K562 (cell line): ENCODE measurements around the gene MMD2. TPM values are rescaled to one million over a fixed set of nuclear protein-coding genes. Genes with fewer than 3 reads are reported as not detected.

ENCODE experiments used
- ATAC-seq: fragments of 200-7000 bp; cut with Tn5 transposase; 3 replicates; pipeline ENCODE4 v1.9.1; 2020; ENCODE audit warnings: moderate library complexity
- BruUV-seq: library from RNA; stranded (reverse); fragments of 400-500 nt; replicated peaks from 2 replicates; lab custom pipeline; 2021; lab: Mats Ljungman, UMichigan
- CTCF ChIA-PET: fragments of 300-600 bp; formaldehyde crosslinking; extraction: SDS; loops from one replicate; lab custom pipeline; 2021; ENCODE audit warnings: low intra/inter-chr PET ratio; lab: Yijun Ruan, JAX
- POLR2A ChIA-PET: fragments of 300-600, 350-650 bp; sonication (Branson Sonifier 250); formaldehyde crosslinking; extraction: SDS; loops from one replicate; lab custom pipeline; 2021; ENCODE audit warnings: antibody characterized with exemption, inconsistent platforms; lab: Yijun Ruan, JAX
- DNase-seq, 4 experiments: peaks; one replicate each; pipeline versions ENCODE4 v3.0.0 to v3.0.0-alpha.2; 2011 to 2018; ENCODE audit warnings: low spot score in 3 of 4, mixed read lengths in 3 of 4; ENCODE audit errors: extremely low read depth in 1 of 4
- FAIRE-seq: peaks from 2 replicates; lab custom pipeline; 2011; peaks lifted over from hg19 to GRCh38; lab: Jason Lieb, UNC
- H2AFZ ChIP-seq: 2 replicates; pipeline ENCODE4 v1.6.0; 2011; ENCODE audit warnings: low read depth, low read length, control low read depth, inconsistent platforms
- H3K27ac ChIP-seq: fragments of 200-600 bp; 3 replicates; pipeline ENCODE4 v1.8.0; 2011; ENCODE audit warnings: low read depth, mild to moderate bottlenecking, control low read depth, inconsistent platforms, low read length, moderate library complexity, mixed read lengths; ENCODE audit errors: extremely low read depth
- H3K27me3 ChIP-seq, 2 experiments: fragments of 300-600 bp in 1 of 2; 2 replicates in 1 of 2; 3 replicates in 1 of 2; pipeline versions ENCODE4 v1.6.0 to v1.8.0; 2011; ENCODE audit warnings: inconsistent platforms in 2 of 2, low read length in 2 of 2, mild to moderate bottlenecking in 1 of 2, mixed read lengths in 1 of 2, moderate library complexity in 1 of 2; ENCODE audit not compliant: control insufficient read depth in 2 of 2, insufficient read depth in 2 of 2
- H3K36me3 ChIP-seq: fragments of 300-600 bp; 3 replicates; pipeline ENCODE4 v1.8.0; 2011; ENCODE audit warnings: mild to moderate bottlenecking, low read length, inconsistent platforms; ENCODE audit not compliant: control insufficient read depth, insufficient read depth
- H3K4me1 ChIP-seq, 2 experiments: fragments of 200-600 bp in 1 of 2; replicated peaks in 1 of 2; 2 replicates in 1 of 2; 3 replicates in 1 of 2; pipeline versions ENCODE4 v1.5.1 to v1.8.0; 2011; ENCODE audit warnings: inconsistent platforms in 2 of 2, low read length in 2 of 2, mild to moderate bottlenecking in 1 of 2, mixed read lengths in 1 of 2, moderate library complexity in 1 of 2; ENCODE audit not compliant: control insufficient read depth in 2 of 2, insufficient read depth in 2 of 2
- H3K4me2 ChIP-seq: 2 replicates; pipeline ENCODE4 v1.6.1; 2011; ENCODE audit warnings: low read length, control low read depth, inconsistent platforms, mixed read lengths; ENCODE audit not compliant: insufficient read depth
- H3K4me3 ChIP-seq: fragments of 200-600 bp; sonication (generic), shearing (Covaris generic); 2 replicates; pipeline ENCODE4 v1.5.1; 2016; ENCODE audit warnings: control low read depth, inconsistent platforms
- H3K79me2 ChIP-seq: fragments of 200-600 bp; 3 replicates; pipeline ENCODE4 v1.8.0; 2011; ENCODE audit warnings: low read length, inconsistent platforms; ENCODE audit not compliant: control insufficient read depth, insufficient read depth
- H3K9ac ChIP-seq, 2 experiments: 2 replicates each; pipeline versions ENCODE4 v1.6.0 to v1.6.1; 2011; ENCODE audit warnings: low read depth in 2 of 2, low read length in 2 of 2, control low read depth in 1 of 2, inconsistent platforms in 1 of 2, mild to moderate bottlenecking in 1 of 2, mixed read lengths in 1 of 2; ENCODE audit not compliant: insufficient read depth in 1 of 2
- H3K9me1 ChIP-seq: one replicate; pipeline ENCODE4 v1.6.0; 2011; ENCODE audit warnings: inconsistent platforms, mild to moderate bottlenecking, low read length, moderate library complexity; ENCODE audit not compliant: control insufficient read depth, insufficient read depth
- H3K9me3 ChIP-seq: replicated peaks from 2 replicates; pipeline ENCODE4 v1.5.1; 2011; ENCODE audit warnings: low read depth, low read length, inconsistent platforms; ENCODE audit not compliant: control insufficient read depth, insufficient read depth
- H4K20me1 ChIP-seq: replicated peaks from 2 replicates; pipeline ENCODE4 v1.6.1; 2011; ENCODE audit warnings: low read length, inconsistent platforms, mixed read lengths; ENCODE audit not compliant: control insufficient read depth, insufficient read depth
- DIDO1 ChIP-seq: fragments of 450-650 bp; IDR thresholded peaks from 2 replicates; pipeline ENCODE4 v1.6.1; 2016; ENCODE audit warnings: low read depth, missing biosample characterization, missing genetic modification characterization
- ELF1 ChIP-seq: fragments of 200-800 bp; sonication (Bioruptor generic); IDR thresholded peaks from 2 replicates; pipeline ENCODE4 v1.6.1; 2016; ENCODE audit warnings: missing genetic modification characterization, missing compliant biosample characterization
- GTF3C2 ChIP-seq: IDR thresholded peaks from 3 replicates; pipeline ENCODE4 v1.6.1; 2011; ENCODE audit warnings: borderline replicate concordance, mild to moderate bottlenecking, moderate library complexity; ENCODE audit not compliant: insufficient read length; ENCODE audit errors: extremely low read depth
- PHB2 ChIP-seq: fragments of 450-650 bp; IDR thresholded peaks from 2 replicates; pipeline ENCODE4 v1.6.1; 2017; ENCODE audit warnings: low read depth
- POLR3A ChIP-seq: IDR thresholded peaks from 2 replicates; pipeline ENCODE4 v1.6.1; 2011; ENCODE audit warnings: borderline replicate concordance, mild to moderate bottlenecking, moderate library complexity; ENCODE audit not compliant: insufficient read length, insufficient read depth; ENCODE audit errors: extremely low read depth
- WGBS: fragments of 100-300 bp; shearing (Covaris generic); methylation state at CpG from one replicate; pipeline ENCODE4 v1.1.6; 2016; ENCODE audit warnings: low coverage, mixed read lengths; ENCODE audit not compliant: insufficient coverage; ENCODE audit errors: missing lambda C conversion rate; 5-methylcytosine and 5-hydroxymethylcytosine counted together
- in situ Hi-C: fragments of 300-500 bp; cut with MboI; formaldehyde crosslinking; loops from 4 replicates; pipeline ENCODE4 v1.15.0; 2018; ENCODE audit warnings: inconsistent platforms, mixed read lengths
- intact Hi-C: fragments of 100-400 bp; cut with micrococcal nuclease; formaldehyde crosslinking; loops from 2 replicates; pipeline ENCODE4 v1.14.2; 2022
- polyA plus RNA-seq, 8 experiments: library from polyadenylated mRNA; depleted of rRNA in 4 of 8; stranded (reverse) in 5 of 8; unstranded in 3 of 8; fragments of >200 nt; fragmentation: Nextera tagmentation in 2 of 8; fragmentation: Illumina TruSeq in 1 of 8; extraction: Ambion mirVana in 2 of 8; extraction: Trizol in 1 of 8; gene quantifications; 2 replicates each; pipeline versions ENCODE4 v1.2.1 to v1.2.3, GENCODE V29; 2011 to 2014; ENCODE audit warnings: inconsistent platforms in 1 of 8, missing spikeins in 1 of 8
- total RNA-seq, 7 experiments: library from RNA; depleted of rRNA in 6 of 7; stranded (reverse); fragments of >200 nt in 6 of 7; fragmentation: Illumina TruSeq in 2 of 7; extraction: Trizol in 2 of 7; gene quantifications; 2 replicates each; pipeline versions ENCODE4 v1.2.1 to v1.2.3, GENCODE V29; 2011 to 2021; ENCODE audit warnings: low replicate concordance in 1 of 7

The MMD2 gene
- total and polyA plus RNA-seq, 9 of the 15 experiments (the other 6 are each of a cell fraction or from before 2014, with no cell fraction given), result not detected

GRCh38 chr7:4964506-4964905 lies 5.5 kb upstream of the MMD2 start:
- ChIA-PET CTCF (no interaction called here), POLR2A (interaction anchor here (0.6 kb wide), 1 partner anchor 25 kb away, joined by 3 read pairs; no protein-coding TSS in a partner anchor)
- no peaks in the 10 kb centered on the region for H4K20me1 ChIP-seq
- peaks cover 0 to 7% of the 10 kb centered on the region in 2 experiments; a peak in 4 of 5 replicates for H3K4me1 ChIP-seq
- no peak overlapping the region for H3K27ac ChIP-seq
- in situ Hi-C loops (no loop called here), intact Hi-C loops (no loop called here)
- no peaks in the 10 kb centered on the region for H3K9me1 ChIP-seq
- ATAC-seq (no peak), FAIRE-seq (no peak), DNase-seq (no peak)
- H3K36me3 ChIP-seq, result no peaks in the 10 kb centered on the region
- 0 out of 2 replicates have a peak overlapping the region, but pooled peaks have one; percentile 32 for H2AFZ ChIP-seq
- H3K9ac ChIP-seq, result no peak overlapping the region
- BruUV-seq, result no TSS peak
- H3K4me2 ChIP-seq, result no peak overlapping the region
- no peaks in the 10 kb centered on the region for H3K79me2 ChIP-seq
- TF ChIP-seq PHB2, result no peak
- no peak for TF ChIP-seq ELF1 (tag)
- no peak for TF ChIP-seq POLR3A
- TF ChIP-seq DIDO1 (tag), result no peak
- no peak for TF ChIP-seq GTF3C2
- peaks cover 0 to 10% of the 10 kb centered on the region in 2 experiments; a peak in 3 of 5 replicates for H3K27me3 ChIP-seq
- no peak overlapping the region for H3K4me3 ChIP-seq
- H3K9me3 ChIP-seq, result no peaks in the 10 kb centered on the region
- 14% methylated on average over 9 of the region's 11 CpGs for WGBS
